ENCODE results near the gene ELMOD3. TPM values are rescaled to one million over a fixed set of nuclear protein-coding genes. Genes with fewer than 3 reads are reported as not detected.
"Not testable (repeated sequence)": the region's sequence is repeated elsewhere in the genome, so short reads cannot be mapped to it uniquely, and the experiment has no call there.

Gene ELMOD3
- total RNA-seq, 2 donors from 2014 or later = 16.9 to 18.5 TPM

- DNase-seq = peak; percentile 50 to 69 (median 63)
- Histone ChIP-seq H3K27ac (peak overlapping the region; percentile 63 to 96 (median 88)), H3K4me3 (no peak overlapping the region), H3K36me3 (replicated peaks in 1 of 2; ENCODE audit: insufficient read depth in 1 of 2, low read depth in 2 of 2) (no peaks in the 10 kb centered on the region), H3K27me3 (no peaks in the 10 kb centered on the region), H3K9me3 (no peaks in the 10 kb centered on the region), H3K4me1 (peaks cover 63% of the 10 kb centered on the region)
- peak in 2 of 3 donors; percentile 25 to 48 for TF ChIP-seq POLR2A (IDR thresholded peaks at IDR 0.05)
- TF ChIP-seq, protein P1, sequence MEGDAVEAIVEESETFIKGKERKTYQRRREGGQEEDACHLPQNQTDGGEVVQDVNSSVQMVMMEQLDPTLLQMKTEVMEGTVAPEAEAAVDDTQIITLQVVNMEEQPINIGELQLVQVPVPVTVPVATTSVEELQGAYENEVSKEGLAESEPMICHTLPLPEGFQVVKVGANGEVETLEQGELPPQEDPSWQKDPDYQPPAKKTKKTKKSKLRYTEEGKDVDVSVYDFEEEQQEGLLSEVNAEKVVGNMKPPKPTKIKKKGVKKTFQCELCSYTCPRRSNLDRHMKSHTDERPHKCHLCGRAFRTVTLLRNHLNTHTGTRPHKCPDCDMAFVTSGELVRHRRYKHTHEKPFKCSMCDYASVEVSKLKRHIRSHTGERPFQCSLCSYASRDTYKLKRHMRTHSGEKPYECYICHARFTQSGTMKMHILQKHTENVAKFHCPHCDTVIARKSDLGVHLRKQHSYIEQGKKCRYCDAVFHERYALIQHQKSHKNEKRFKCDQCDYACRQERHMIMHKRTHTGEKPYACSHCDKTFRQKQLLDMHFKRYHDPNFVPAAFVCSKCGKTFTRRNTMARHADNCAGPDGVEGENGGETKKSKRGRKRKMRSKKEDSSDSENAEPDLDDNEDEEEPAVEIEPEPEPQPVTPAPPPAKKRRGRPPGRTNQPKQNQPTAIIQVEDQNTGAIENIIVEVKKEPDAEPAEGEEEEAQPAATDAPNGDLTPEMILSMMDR (IDR thresholded peaks at IDR 0.05) = peak in 4 of 7 experiments; percentile 11 to 50 (median 45)
- intact Hi-C loops (cut with DNase I) = no loop called here
- 59 to 70% methylated on average over 10 to 19 of the region's 19 CpGs for WGBS, 2 donors
- ATAC-seq = peak; percentile 48
Measured at GRCh38 chr2:85438201-85439024, 83.8 kb downstream of the ELMOD3 start.

DNA sequence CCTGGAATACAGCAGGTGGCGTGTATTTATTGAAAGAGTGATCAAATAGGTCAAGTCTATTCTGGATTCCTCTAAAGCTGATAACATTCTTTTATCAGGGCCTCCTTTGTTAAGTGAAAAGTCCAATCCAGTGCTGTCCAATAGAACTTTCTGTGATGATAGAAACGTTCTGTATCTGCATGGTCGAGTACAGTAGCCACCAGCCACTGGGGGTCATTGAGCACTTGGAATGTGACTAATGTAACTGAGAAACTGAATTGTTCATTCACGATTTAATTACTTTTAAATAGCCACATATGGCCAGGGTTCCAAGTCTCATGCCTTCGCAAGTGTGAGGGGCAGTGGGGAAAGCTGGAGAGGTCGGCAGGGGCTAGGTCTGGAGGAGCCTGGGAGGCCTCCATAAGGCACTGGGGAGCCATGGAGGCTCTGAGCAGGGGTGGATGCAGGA lies 84.5 kb downstream of the ELMOD3 start:
- H3K27ac ChIP-seq = peak overlapping the region; percentile 63 to 96 (median 88)
- intact Hi-C loops (cut with DNase I) = no loop called here
- H3K9me3 ChIP-seq = no peaks in the 10 kb centered on the region
- H3K4me1 ChIP-seq = peaks cover 57% of the 10 kb centered on the region
- TF ChIP-seq, protein P1 (IDR thresholded peaks at IDR 0.05) = no peak
- TF ChIP-seq POLR2A (IDR thresholded peaks at IDR 0.05) = no peak
- no peak for ATAC-seq
- WGBS, 2 donors = 42 to 47% methylated on average over 5 to 6 of the region's 6 CpGs
- H3K4me3 ChIP-seq = no peak overlapping the region
- no peaks in the 10 kb centered on the region for H3K27me3 ChIP-seq
- no peaks in the 10 kb centered on the region for H3K36me3 ChIP-seq (replicated peaks in 1 of 2; ENCODE audit: insufficient read depth in 1 of 2, low read depth in 2 of 2)
- DNase-seq = no peak

DNA sequence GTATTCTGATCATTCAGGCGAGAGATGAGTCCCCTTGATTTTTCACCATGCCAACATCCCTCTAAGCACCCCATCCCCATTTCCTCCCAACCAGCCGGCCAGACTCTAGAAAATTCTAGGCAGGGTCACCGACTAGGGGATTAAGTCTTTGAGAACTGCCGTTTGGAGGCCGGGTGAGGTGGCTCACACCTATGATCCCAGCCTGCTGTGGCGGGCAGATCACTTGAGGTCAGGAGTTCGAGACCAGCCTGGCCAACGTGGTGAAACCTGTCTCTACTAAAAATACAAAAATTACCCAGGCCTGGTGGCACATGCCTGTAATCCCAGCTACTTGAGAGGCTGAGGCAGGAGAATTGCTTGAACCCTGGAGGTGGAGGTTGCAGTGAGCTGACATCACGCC lies 85.0 kb downstream of the ELMOD3 start:
- not testable (repeated sequence) for ATAC-seq
- WGBS, 2 donors = 83 to 93% methylated on average over 8 to 9 of the region's 9 CpGs

DNA sequence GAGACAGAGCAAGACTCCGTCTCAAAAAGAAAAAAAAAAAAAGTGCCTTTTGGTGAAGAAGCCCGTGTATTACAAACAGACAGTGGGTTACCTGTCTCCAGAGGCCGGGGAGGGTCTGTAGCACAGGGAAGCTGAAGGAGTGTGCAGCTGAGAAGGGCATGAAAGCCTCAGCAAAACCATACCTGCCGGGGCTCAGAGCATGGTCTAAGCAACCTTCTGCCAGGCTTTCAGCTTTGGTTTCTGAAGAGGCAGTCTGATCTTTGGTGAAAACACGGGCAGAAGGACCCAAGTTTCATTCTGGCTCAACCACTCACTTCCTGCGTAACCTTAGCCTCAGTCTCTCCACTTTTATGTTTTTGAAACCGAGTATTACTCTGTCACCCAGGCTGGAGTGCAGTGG lies 85.4 kb downstream of the ELMOD3 start:
- Histone ChIP-seq H3K4me3 (no peak overlapping the region), H3K27me3 (no peaks in the 10 kb centered on the region), H3K36me3 (replicated peaks in 1 of 2; ENCODE audit: insufficient read depth in 1 of 2, low read depth in 2 of 2) (no peaks in the 10 kb centered on the region), H3K27ac (peak overlapping the region in 2 of 4 donors; percentile 94 to 96), H3K9me3 (no peaks in the 10 kb centered on the region), H3K4me1 (peaks cover 57% of the 10 kb centered on the region)
- ATAC-seq (no peak), DNase-seq (no peak)
- TF ChIP-seq, protein P1 (IDR thresholded peaks at IDR 0.05) = no peak
- TF ChIP-seq POLR2A (IDR thresholded peaks at IDR 0.05) = no peak
- 81 to 92% methylated on average over 7 of the region's 7 CpGs for WGBS, 2 donors
- intact Hi-C loops (cut with DNase I) = no loop called here

More for the DNA sequence above, 85.0 kb downstream of the ELMOD3 start:
- H3K27me3 ChIP-seq; H3K4me3 ChIP-seq; H3K36me3 ChIP-seq (replicated peaks in 1 of 2; ENCODE audit: insufficient read depth in 1 of 2, low read depth in 2 of 2); DNase-seq; intact Hi-C loops (cut with DNase I); H3K9me3 ChIP-seq: not testable (repeated sequence)
- H3K4me1 ChIP-seq = peaks cover 55% of the 10 kb centered on the region
- H3K27ac ChIP-seq = peak overlapping the region in 3 of 4 donors; percentile 83 to 96 (median 94)

- intact Hi-C loops (cut with DNase I) = no loop called here
- Histone ChIP-seq H3K4me1 (peaks cover 57% of the 10 kb centered on the region), H3K9me3 (no peaks in the 10 kb centered on the region), H3K27ac (no peak overlapping the region), H3K27me3 (no peaks in the 10 kb centered on the region), H3K36me3 (replicated peaks in 1 of 2; ENCODE audit: insufficient read depth in 1 of 2, low read depth in 2 of 2) (no peaks in the 10 kb centered on the region), H3K4me3 (no peak overlapping the region)
- TF ChIP-seq POLR2A (IDR thresholded peaks at IDR 0.05) = no peak
- TF ChIP-seq, protein P1 (IDR thresholded peaks at IDR 0.05) = no peak
- DNase-seq = no peak
- 88% methylated on average over 5 of the region's 5 CpGs for WGBS, 2 donors
- ATAC-seq = no peak
Measured at GRCh38 chr2:85440729-85441128, 86.2 kb downstream of the ELMOD3 start.

Small RNAs within 50 kb of the gene (small RNA-seq; reads per million reads assigned to genes)
- gene AC062037.1 (not detected), gene AC062037.2 (not detected), gene RF00019 (not detected), gene RN7SL113P (not detected)

Other genes starting within 250 kb of the ELMOD3 start
- gene TCF7L1, start 221.4 kb upstream of the ELMOD3 start, total RNA-seq = 1 to 10 TPM; 2.1 to 4.3 TPM
- gene TGOLN2, start 26.8 kb upstream of the ELMOD3 start, total RNA-seq = 10 to 100 TPM; 69.9 to 75.2 TPM
- 10 to 100 TPM; 68.5 to 98.6 TPM for gene RETSAT, start 241 bp upstream of the ELMOD3 start, total RNA-seq
- 10 to 100 TPM; 26.0 to 35.0 TPM for gene CAPG, start 55.6 kb downstream of the ELMOD3 start, total RNA-seq
- 10 to 100 TPM in 1 of 2 donors, under 1 TPM in 1; 0.26 to 15.5 TPM for gene SH2D6, start 63.9 kb downstream of the ELMOD3 start, total RNA-seq
- 100 to 1,000 TPM; 388 to 576 TPM for gene MAT2A, start 184.4 kb downstream of the ELMOD3 start, total RNA-seq
- gene GGCX, start 206.7 kb downstream of the ELMOD3 start, total RNA-seq = 10 to 100 TPM; 35.5 to 48.1 TPM
- 100 to 1,000 TPM in 1 of 2 donors, 10 to 100 TPM in 1; 39.6 to 111 TPM for gene VAMP8, start 222.8 kb downstream of the ELMOD3 start, total RNA-seq
- gene VAMP5, start 229.7 kb downstream of the ELMOD3 start, total RNA-seq = 10 to 100 TPM in 1 of 2 donors, 1 to 10 TPM in 1; 3.0 to 10.4 TPM
- gene RNF181, start 241.0 kb downstream of the ELMOD3 start, total RNA-seq = 10 to 100 TPM; 54.4 to 89.5 TPM
- 10 to 100 TPM; 23.1 to 24.4 TPM for gene TMEM150A, start 247.9 kb downstream of the ELMOD3 start, total RNA-seq